Stomach (tissue), 4 donors: ENCODE measurements around the gene MTARC1.

ENCODE experiments used
- EP300 ChIP-seq: sonication (generic); formaldehyde crosslinking; IDR thresholded peaks from one replicate; pipeline ENCODE4 v1.6.1; 2017; ENCODE audit warnings: antibody characterized with exemption
- POLR2A ChIP-seq, 4 donors: fragments of 450-650 bp; IDR thresholded peaks; one replicate each; pipeline ENCODE4 v1.6.1; 2016; ENCODE audit warnings: antibody characterized with exemption in 4 of 4, control low read depth in 2 of 4, mild to moderate bottlenecking in 1 of 4, moderate library complexity in 1 of 4
- POLR2AphosphoS5 ChIP-seq, 3 donors: sonication (generic); formaldehyde crosslinking; IDR thresholded peaks; one replicate each; pipeline ENCODE4 v1.6.1; 2016; ENCODE audit warnings: antibody characterized with exemption in 3 of 3
- TF ChIP-seq, protein P1 (sequence below), 7 experiments: fragments of 450-650 bp in 4 of 7; fragments of 200-600 bp in 3 of 7; sonication (generic) in 3 of 7; IDR thresholded peaks; one replicate each; pipeline ENCODE4 v1.5.1; 2016 to 2019; ENCODE audit warnings: antibody characterized with exemption in 7 of 7, control low read depth in 2 of 7, mild to moderate bottlenecking in 1 of 7

DNA sequence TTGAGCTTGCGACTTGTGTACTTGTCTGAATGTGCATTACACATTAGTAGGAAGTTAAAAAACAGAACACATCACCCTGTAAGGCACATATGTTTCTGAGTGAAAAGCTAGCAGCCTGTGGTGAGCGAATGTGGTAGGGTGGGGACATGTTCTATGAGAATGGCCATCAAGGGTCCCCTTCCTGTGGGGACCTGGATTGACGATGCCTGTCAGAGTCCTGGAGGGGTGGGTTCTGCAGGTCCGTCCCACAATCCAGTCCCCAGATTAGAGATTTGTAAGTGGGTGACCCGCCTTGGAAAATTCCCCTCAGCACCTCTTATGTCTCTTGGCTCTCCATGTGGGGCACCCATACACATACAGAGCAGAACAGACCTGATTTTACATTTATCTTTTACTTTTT, 40.0 kb downstream of the MTARC1 start:
- TF ChIP-seq EP300: no peak
- TF ChIP-seq POLR2A (IDR thresholded peaks at IDR 0.05): no peak
- TF ChIP-seq, protein P1, sequence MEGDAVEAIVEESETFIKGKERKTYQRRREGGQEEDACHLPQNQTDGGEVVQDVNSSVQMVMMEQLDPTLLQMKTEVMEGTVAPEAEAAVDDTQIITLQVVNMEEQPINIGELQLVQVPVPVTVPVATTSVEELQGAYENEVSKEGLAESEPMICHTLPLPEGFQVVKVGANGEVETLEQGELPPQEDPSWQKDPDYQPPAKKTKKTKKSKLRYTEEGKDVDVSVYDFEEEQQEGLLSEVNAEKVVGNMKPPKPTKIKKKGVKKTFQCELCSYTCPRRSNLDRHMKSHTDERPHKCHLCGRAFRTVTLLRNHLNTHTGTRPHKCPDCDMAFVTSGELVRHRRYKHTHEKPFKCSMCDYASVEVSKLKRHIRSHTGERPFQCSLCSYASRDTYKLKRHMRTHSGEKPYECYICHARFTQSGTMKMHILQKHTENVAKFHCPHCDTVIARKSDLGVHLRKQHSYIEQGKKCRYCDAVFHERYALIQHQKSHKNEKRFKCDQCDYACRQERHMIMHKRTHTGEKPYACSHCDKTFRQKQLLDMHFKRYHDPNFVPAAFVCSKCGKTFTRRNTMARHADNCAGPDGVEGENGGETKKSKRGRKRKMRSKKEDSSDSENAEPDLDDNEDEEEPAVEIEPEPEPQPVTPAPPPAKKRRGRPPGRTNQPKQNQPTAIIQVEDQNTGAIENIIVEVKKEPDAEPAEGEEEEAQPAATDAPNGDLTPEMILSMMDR (IDR thresholded peaks at IDR 0.05): no peak
- no peak for TF ChIP-seq POLR2AphosphoS5 (IDR thresholded peaks at IDR 0.05)
